ENCODE data around the gene FOXQ1. TPM values are rescaled to one million over a fixed set of nuclear protein-coding genes. Genes with fewer than 3 reads are reported as not detected.

The FOXQ1 gene
- total and polyA plus RNA-seq, 2 of the 13 experiments (the other 11 are each of a cell fraction or from before 2014, with no cell fraction given), result 35.2 to 39.8 TPM

- TF ChIP-seq TFE3 (CRISPR knock-in tag; IDR thresholded peaks at IDR 0.05) (no peak), MAF1 (CRISPR knock-in tag; IDR thresholded peaks at IDR 0.05; ENCODE audit: borderline replicate concordance) (no peak), ZSCAN25 (CRISPR knock-in tag; IDR thresholded peaks at IDR 0.05) (no peak), U2AF2 (IDR thresholded peaks at IDR 0.05; ENCODE audit: low read depth, low read length) (no peak), FOXK2 (IDR thresholded peaks at IDR 0.05) (no peak), ZNF513 (CRISPR knock-in tag; conservative IDR thresholded peaks at IDR 0.05) (no peak), EHMT2 (IDR thresholded peaks at IDR 0.05; ENCODE audit: borderline replicate concordance, low read depth, low read length) (no peak), FOXA1 (IDR thresholded peaks at IDR 0.05) (no peak), FOXA1 (CRISPR knock-in tag; IDR thresholded peaks at IDR 0.05) (peak; percentile 5; the same call in 1 of the 2 replicates), ZNF777 (CRISPR knock-in tag; IDR thresholded peaks at IDR 0.05) (0 out of 2 replicates have a peak, but pooled peaks have one; percentile 18), ZNF281 (CRISPR knock-in tag; IDR thresholded peaks at IDR 0.05; ENCODE audit: borderline replicate concordance) (peak; percentile 24; the same call in 1 of the 2 replicates), THYN1 (CRISPR knock-in tag; IDR thresholded peaks at IDR 0.05; ENCODE audit: borderline replicate concordance, low read depth) (no peak), FOSL2 (CRISPR knock-in tag; IDR thresholded peaks at IDR 0.05) (0 out of 2 replicates have a peak, but pooled peaks have one; percentile 26), TIGD3 (CRISPR knock-in tag; IDR thresholded peaks at IDR 0.05; ENCODE audit: borderline replicate concordance) (no peak), SNAPC2 (CRISPR knock-in tag; IDR thresholded peaks at IDR 0.05) (no peak), TBP (CRISPR knock-in tag; IDR thresholded peaks at IDR 0.05) (no peak), GABPB1 (CRISPR knock-in tag; IDR thresholded peaks at IDR 0.05) (no peak), NFKBIZ (CRISPR knock-in tag; IDR thresholded peaks at IDR 0.05) (no peak), MXD3 (CRISPR knock-in tag; IDR thresholded peaks at IDR 0.05) (peak; percentile 42; the same call in 1 of the 2 replicates), HNF4A (CRISPR knock-in tag; IDR thresholded peaks at IDR 0.05) (0 out of 2 replicates have a peak, but pooled peaks have one; percentile 5), MTA1 (CRISPR knock-in tag; IDR thresholded peaks at IDR 0.05; ENCODE audit: borderline replicate concordance) (no peak), REPIN1 (CRISPR knock-in tag; IDR thresholded peaks at IDR 0.05; ENCODE audit: borderline replicate concordance, low read depth) (no peak)
Measured at GRCh38 chr6:1334684-1335083, 22.8 kb downstream of the FOXQ1 start (continued).
